IPS-15b (cell line): ENCODE measurements around the gene GCNT2.
"Not testable (repeated sequence)": the region's sequence is repeated elsewhere in the genome, so short reads cannot be mapped to it uniquely, and the experiment has no call there.

ENCODE experiments used
- H3K27me3 ChIP-seq: one replicate; pipeline ENCODE4 v1.6.1; 2013; ENCODE audit warnings: low read length; ENCODE audit not compliant: control insufficient read depth, insufficient read depth
- H3K36me3 ChIP-seq: one replicate; pipeline ENCODE4 v1.6.1; 2013; ENCODE audit warnings: low read length; ENCODE audit not compliant: control insufficient read depth, insufficient read depth
- H3K4me1 ChIP-seq: one replicate; pipeline ENCODE4 v1.6.1; 2013; ENCODE audit warnings: mild to moderate bottlenecking, low read length; ENCODE audit not compliant: control insufficient read depth, insufficient read depth
- H3K4me3 ChIP-seq: one replicate; pipeline ENCODE4 v1.5.1; 2013; ENCODE audit warnings: low read depth, low read length
- H3K9ac ChIP-seq: one replicate; pipeline ENCODE4 v1.6.1; 2013; ENCODE audit warnings: low read depth, mild to moderate bottlenecking, low read length
- H3K9me3 ChIP-seq: one replicate; pipeline ENCODE4 v1.6.1; 2013; ENCODE audit warnings: mild to moderate bottlenecking, low read length; ENCODE audit not compliant: control insufficient read depth, insufficient read depth

GCNT2 gene

GRCh38 chr6:10659699-10660348 lies 138.7 kb downstream of the GCNT2 start:
- peak overlapping the region; percentile 28 for H3K9ac ChIP-seq
- H3K36me3 ChIP-seq = no peaks in the 10 kb centered on the region
- no peaks in the 10 kb centered on the region for H3K4me1 ChIP-seq
- peak overlapping the region; percentile 51 for H3K4me3 ChIP-seq
- H3K9me3 ChIP-seq = no peaks in the 10 kb centered on the region
- H3K27me3 ChIP-seq = no peaks in the 10 kb centered on the region

DNA sequence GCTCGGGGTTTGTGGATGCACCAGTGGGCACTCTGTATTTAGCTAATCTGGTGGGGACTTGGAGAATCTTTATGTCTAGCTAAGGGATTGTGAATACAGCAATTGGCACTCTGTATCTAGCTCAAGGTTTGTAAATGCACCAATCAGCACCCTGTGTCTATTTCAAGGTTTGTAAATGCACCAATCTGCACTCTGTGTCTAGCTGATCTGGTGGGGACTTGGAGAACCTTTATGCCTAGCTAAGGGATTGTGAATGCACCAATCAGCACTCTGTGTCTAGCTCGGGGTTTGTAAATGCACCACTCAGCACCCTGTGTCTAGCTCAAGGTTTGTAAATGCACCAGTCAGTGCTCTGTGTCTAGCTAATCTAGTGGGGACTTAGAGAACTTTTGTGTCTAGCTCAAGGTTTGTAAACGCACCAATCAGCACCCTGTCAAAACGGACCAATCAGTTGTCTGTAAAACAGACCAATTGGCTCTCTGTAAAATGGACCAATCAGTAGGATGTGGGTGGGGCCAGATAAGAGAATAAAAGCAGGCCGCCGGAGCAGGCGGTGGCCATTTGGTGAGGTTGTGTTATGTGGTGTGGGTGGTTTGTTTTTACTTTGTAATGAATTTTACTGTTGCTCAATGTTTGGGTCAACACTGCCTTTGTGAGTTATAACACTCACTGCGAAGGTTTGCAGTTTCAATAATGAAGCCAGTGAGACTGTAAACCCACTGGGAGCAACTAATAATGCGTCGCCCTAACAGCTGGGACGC lies 139.5 kb downstream of the GCNT2 start:
- not testable (repeated sequence) for H3K9ac ChIP-seq, H3K4me1 ChIP-seq, H3K9me3 ChIP-seq, H3K27me3 ChIP-seq, H3K36me3 ChIP-seq
- H3K4me3 ChIP-seq = peak overlapping the region; percentile 51

DNA sequence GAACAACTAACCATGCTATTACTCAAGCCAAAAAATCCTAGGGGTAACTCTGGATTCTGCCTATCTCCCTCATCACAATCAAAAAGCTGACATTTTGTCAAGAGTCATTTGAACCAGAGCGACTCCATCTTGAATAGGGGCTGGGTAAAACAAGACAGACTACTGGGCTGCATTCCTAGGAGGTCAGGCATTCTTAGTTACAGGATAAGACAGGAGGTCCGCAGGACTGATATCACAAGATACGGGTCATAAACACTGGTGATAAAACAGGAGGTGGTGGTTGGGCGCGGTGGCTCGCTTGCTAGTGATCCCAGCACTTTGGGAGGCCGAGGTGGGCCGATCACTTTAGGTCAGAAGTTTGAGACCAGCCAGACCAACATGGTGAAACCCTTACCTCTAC lies 141.1 kb downstream of the GCNT2 start:
- Histone ChIP-seq H3K27me3 (no peaks in the 10 kb centered on the region), H3K4me1 (no peaks in the 10 kb centered on the region)

DNA sequence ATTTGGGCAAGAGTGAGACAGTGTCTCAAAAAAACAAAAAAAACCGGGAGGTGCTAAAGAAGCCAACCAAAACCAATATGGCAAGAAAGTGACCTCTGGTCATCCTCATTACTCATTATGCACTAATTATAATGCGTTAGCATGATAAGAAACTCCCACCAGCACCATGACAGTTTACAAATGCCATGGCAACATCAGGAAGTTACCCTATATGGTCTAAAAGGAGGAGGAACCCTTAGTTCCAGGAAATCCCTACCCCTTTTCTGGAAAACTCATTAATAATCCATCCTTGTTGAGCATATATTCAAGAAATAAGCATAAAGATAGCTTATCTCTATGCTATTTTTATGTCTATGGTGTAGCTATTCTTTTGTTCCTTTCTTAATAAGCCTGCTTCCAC lies 141.6 kb downstream of the GCNT2 start:
- no peak overlapping the region for H3K4me3 ChIP-seq
- H3K36me3 ChIP-seq = no peaks in the 10 kb centered on the region
- no peaks in the 10 kb centered on the region for H3K9me3 ChIP-seq
- no peaks in the 10 kb centered on the region for H3K4me1 ChIP-seq
- no peak overlapping the region for H3K9ac ChIP-seq
- H3K27me3 ChIP-seq = no peaks in the 10 kb centered on the region

More for the DNA sequence above, 141.1 kb downstream of the GCNT2 start:
- H3K9me3 ChIP-seq = no peaks in the 10 kb centered on the region
- no peaks in the 10 kb centered on the region for H3K36me3 ChIP-seq
- no peak overlapping the region for H3K4me3 ChIP-seq
- H3K9ac ChIP-seq = no peak overlapping the region

DNA sequence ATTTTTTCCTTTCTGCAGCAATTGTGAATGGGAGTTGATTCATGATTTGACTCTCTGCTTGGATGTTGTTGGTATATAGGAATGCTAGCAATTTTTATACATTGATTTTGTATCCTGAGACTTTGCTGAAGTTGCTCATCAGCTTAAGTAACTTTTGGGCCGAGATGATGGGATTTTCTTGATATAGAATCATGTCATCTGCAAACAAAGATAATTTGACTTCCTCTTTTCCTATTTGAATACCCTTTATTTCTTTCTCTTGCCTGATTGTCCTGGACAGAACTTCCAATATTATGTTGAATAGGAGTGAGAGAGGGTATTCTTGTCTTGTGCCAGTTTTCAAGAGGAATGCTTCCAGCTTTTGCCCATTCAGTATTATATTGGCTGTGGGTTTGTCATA lies 144.4 kb downstream of the GCNT2 start:
- H3K4me1 ChIP-seq, H3K9ac ChIP-seq, H3K27me3 ChIP-seq, H3K36me3 ChIP-seq, H3K9me3 ChIP-seq, H3K4me3 ChIP-seq: not testable (repeated sequence)

- no peaks in the 10 kb centered on the region for H3K36me3 ChIP-seq
- no peaks in the 10 kb centered on the region for H3K9me3 ChIP-seq
- no peak overlapping the region for H3K9ac ChIP-seq
- H3K4me3 ChIP-seq = no peak overlapping the region
- no peaks in the 10 kb centered on the region for H3K4me1 ChIP-seq
- no peaks in the 10 kb centered on the region for H3K27me3 ChIP-seq
Measured at GRCh38 chr6:10668126-10668917, 147.2 kb downstream of the GCNT2 start.

DNA sequence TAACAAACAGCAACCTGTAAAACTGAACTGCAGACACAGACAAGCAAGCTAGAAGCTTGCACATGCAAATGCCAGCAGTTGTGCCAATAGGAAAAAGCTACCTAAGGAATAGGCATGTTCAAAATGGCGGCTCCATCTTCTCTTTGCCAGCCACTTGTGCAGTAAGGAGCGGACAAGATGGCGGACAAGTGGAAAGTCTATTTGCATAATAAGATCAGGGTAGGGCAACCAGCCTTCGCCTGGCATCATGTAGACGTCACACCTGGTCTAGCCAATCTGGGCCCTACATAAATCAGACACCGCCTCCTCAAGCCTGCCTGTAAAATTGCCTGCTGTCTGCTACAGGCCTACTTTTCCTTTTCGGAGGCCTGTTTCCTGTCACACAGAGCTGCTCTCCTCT lies 155.3 kb downstream of the GCNT2 start:
- H3K36me3 ChIP-seq = no peaks in the 10 kb centered on the region
- H3K9me3 ChIP-seq = no peaks in the 10 kb centered on the region
- H3K4me1 ChIP-seq = no peaks in the 10 kb centered on the region
- H3K4me3 ChIP-seq = no peak overlapping the region
- no peak overlapping the region for H3K9ac ChIP-seq
- no peaks in the 10 kb centered on the region for H3K27me3 ChIP-seq

DNA sequence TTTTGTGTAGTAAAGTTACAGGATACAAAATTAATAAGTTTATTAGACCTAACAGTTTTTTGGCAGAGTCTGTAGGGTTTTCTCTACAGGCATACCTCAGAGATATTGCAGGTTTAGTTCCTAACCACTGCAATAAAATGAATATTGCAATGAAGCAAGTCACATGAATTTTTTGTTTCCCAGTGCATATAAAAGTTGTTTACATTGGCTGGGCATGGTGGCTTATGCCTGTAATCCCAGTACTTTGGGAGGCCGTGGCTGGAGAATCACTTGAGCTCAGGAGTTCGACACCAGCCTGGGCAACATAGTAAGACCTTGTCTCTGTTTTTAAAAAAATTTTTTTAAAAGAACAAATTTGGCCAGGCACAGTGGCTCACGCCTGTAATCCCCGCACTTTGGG lies 157.3 kb downstream of the GCNT2 start:
- Histone ChIP-seq H3K36me3 (no peaks in the 10 kb centered on the region), H3K27me3 (no peaks in the 10 kb centered on the region), H3K4me1 (no peaks in the 10 kb centered on the region), H3K9me3 (no peaks in the 10 kb centered on the region), H3K9ac (no peak overlapping the region), H3K4me3 (no peak overlapping the region)
